Karpas-422 (cell line): ENCODE results near the gene EDN3. TPM values are rescaled to one million over a fixed set of nuclear protein-coding genes. Genes with fewer than 3 reads are reported as not detected.

ENCODE experiments used
- DNase-seq: peaks from one replicate; pipeline ENCODE4 v3.0.0-alpha.2; 2015
- H2AFZ ChIP-seq: fragments of 200-600 bp; sonication (generic); 2 replicates; pipeline ENCODE4 v1.6.1; 2014; ENCODE audit warnings: antibody characterized with exemption, low read length, mixed read lengths
- H3K27ac ChIP-seq: fragments of 200-600 bp; sonication (generic); 2 replicates; pipeline ENCODE4 v1.5.1; 2014; ENCODE audit warnings: mild to moderate bottlenecking, low read length, moderate library complexity
- H3K27me3 ChIP-seq: fragments of 200-600 bp; sonication (generic); 2 replicates; pipeline ENCODE4 v1.6.1; 2014; ENCODE audit warnings: low read length, mixed read lengths
- H3K36me3 ChIP-seq: fragments of 200-600 bp; sonication (generic); 2 replicates; pipeline ENCODE4 v1.6.1; 2014; ENCODE audit warnings: low read length, mixed read lengths; ENCODE audit not compliant: insufficient read depth
- H3K4me1 ChIP-seq: fragments of 200-600 bp; sonication (generic); 2 replicates; pipeline ENCODE4 v1.6.1; 2014; ENCODE audit warnings: mild to moderate bottlenecking, low read length, mixed read lengths
- H3K4me2 ChIP-seq: fragments of 200-600 bp; sonication (generic); 2 replicates; pipeline ENCODE4 v1.6.1; 2014; ENCODE audit warnings: low read length, low read depth, mild to moderate bottlenecking; ENCODE audit not compliant: poor library complexity, severe bottlenecking
- H3K4me3 ChIP-seq: fragments of 200-600 bp; sonication (generic); 2 replicates; pipeline ENCODE4 v1.5.1; 2014; ENCODE audit warnings: mild to moderate bottlenecking, antibody characterized with exemption, low read length, mixed read lengths
- H3K79me2 ChIP-seq: fragments of 200-600 bp; sonication (generic); 2 replicates; pipeline ENCODE4 v1.6.1; 2014; ENCODE audit warnings: mild to moderate bottlenecking, low read length, mixed read lengths
- H3K9ac ChIP-seq: fragments of 200-600 bp; sonication (generic); 2 replicates; pipeline ENCODE4 v1.6.0; 2014; ENCODE audit warnings: low read length
- H3K9me2 ChIP-seq: fragments of 200-600 bp; sonication (generic), shearing (Covaris generic); replicated peaks from 2 replicates; pipeline ENCODE4 v1.6.0; 2014; ENCODE audit warnings: mild to moderate bottlenecking, low read length, moderate library complexity; ENCODE audit not compliant: insufficient read depth
- H3K9me3 ChIP-seq: fragments of 300-700, 200-600 bp; sonication (generic); 2 replicates; pipeline ENCODE4 v1.6.1; 2014; ENCODE audit warnings: low read length, mixed read lengths
- H4K20me1 ChIP-seq: fragments of 200-600 bp; sonication (generic); 2 replicates; pipeline ENCODE4 v1.6.1; 2014; ENCODE audit warnings: mild to moderate bottlenecking, antibody characterized with exemption, low read length, low read depth; ENCODE audit not compliant: insufficient read depth
- total RNA-seq: library from RNA; depleted of rRNA; stranded (reverse); fragments of >200 nt; shearing (Covaris generic); gene quantifications from 2 replicates; pipeline ENCODE4 v1.2.3, GENCODE V29; 2014; ENCODE audit warnings: low replicate concordance

Gene EDN3
- total RNA-seq, 1 experiment from 2014 or later: not detected

GRCh38 chr20:59269411-59270025, 30.9 kb upstream of the EDN3 start:
- Histone ChIP-seq H3K4me3 (peak overlapping the region; percentile 33), H4K20me1 (no peaks in the 10 kb centered on the region), H3K36me3 (no peaks in the 10 kb centered on the region), H3K27ac (peak overlapping the region; percentile 39; the same call in 1 of the 2 replicates), H3K4me1 (peaks cover 34% of the 10 kb centered on the region), H3K9me3 (no peaks in the 10 kb centered on the region), H3K27me3 (no peaks in the 10 kb centered on the region), H3K4me2 (peak overlapping the region; percentile 63), H3K9ac (peak overlapping the region; percentile 21; the same call in 1 of the 2 replicates), H3K9me2 (no peaks in the 10 kb centered on the region), H2AFZ (no peak overlapping the region), H3K79me2 (no peaks in the 10 kb centered on the region)
- DNase-seq: peak; percentile 78

- Histone ChIP-seq H3K4me1 (peaks cover 34% of the 10 kb centered on the region), H3K4me3 (no peak overlapping the region), H3K9ac (no peak overlapping the region), H3K79me2 (no peaks in the 10 kb centered on the region), H3K9me3 (no peaks in the 10 kb centered on the region), H3K27me3 (no peaks in the 10 kb centered on the region), H2AFZ (no peak overlapping the region), H3K36me3 (no peaks in the 10 kb centered on the region), H3K4me2 (peak overlapping the region; percentile 63), H3K27ac (no peak overlapping the region; the same call in 1 of the 2 replicates), H3K9me2 (no peaks in the 10 kb centered on the region), H4K20me1 (no peaks in the 10 kb centered on the region)
- no peak for DNase-seq
These were observed 30.0 kb upstream of the EDN3 start for GRCh38 chr20:59270380-59270779.

- Histone ChIP-seq H4K20me1 (no peaks in the 10 kb centered on the region), H3K9me2 (no peaks in the 10 kb centered on the region), H3K27ac (no peak overlapping the region), H3K27me3 (no peaks in the 10 kb centered on the region), H3K36me3 (no peaks in the 10 kb centered on the region), H3K4me2 (peak overlapping the region; percentile 25), H2AFZ (0 out of 2 replicates have a peak overlapping the region, but pooled peaks have one; percentile 12), H3K4me1 (peaks cover 27% of the 10 kb centered on the region), H3K9me3 (no peaks in the 10 kb centered on the region), H3K4me3 (no peak overlapping the region), H3K79me2 (no peaks in the 10 kb centered on the region), H3K9ac (no peak overlapping the region)
- DNase-seq: no peak
These were observed 26.6 kb upstream of the EDN3 start for GRCh38 chr20:59273739-59274357.

GRCh38 chr20:59276938-59277337, 23.5 kb upstream of the EDN3 start:
- no peak overlapping the region for H3K4me3 ChIP-seq
- H2AFZ ChIP-seq: no peak overlapping the region
- no peaks in the 10 kb centered on the region for H3K9me3 ChIP-seq
- no peak overlapping the region for H3K27ac ChIP-seq
- H3K27me3 ChIP-seq: no peaks in the 10 kb centered on the region
- no peaks in the 10 kb centered on the region for H3K36me3 ChIP-seq
- no peak for DNase-seq
- no peaks in the 10 kb centered on the region for H3K79me2 ChIP-seq
- H3K4me1 ChIP-seq: peaks cover 10% of the 10 kb centered on the region
- H3K9ac ChIP-seq: no peak overlapping the region
- H4K20me1 ChIP-seq: no peaks in the 10 kb centered on the region
- H3K9me2 ChIP-seq: no peaks in the 10 kb centered on the region
- H3K4me2 ChIP-seq: no peak overlapping the region

DNA sequence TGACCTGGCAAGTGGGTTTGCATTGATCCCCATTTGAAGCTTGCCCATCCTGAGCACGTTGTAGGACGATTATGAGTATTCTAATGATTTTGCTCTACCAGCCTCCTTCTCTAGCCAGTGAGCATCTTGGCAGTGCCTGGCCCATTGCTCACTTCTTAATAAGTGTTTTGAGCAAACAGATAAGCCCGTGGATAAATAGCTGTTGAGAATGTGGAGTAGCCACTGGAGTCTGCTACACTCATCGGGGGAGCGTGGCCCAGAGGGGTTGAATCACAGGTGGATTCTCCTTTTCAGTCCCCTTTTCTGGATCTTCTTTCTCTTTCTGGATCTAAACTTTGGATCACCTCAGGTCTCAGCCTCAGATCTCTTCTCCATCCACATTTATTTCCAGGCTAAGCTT, 15.9 kb upstream of the EDN3 start:
- DNase-seq: no peak
- no peak overlapping the region for H2AFZ ChIP-seq
- no peaks in the 10 kb centered on the region for H4K20me1 ChIP-seq
- no peaks in the 10 kb centered on the region for H3K79me2 ChIP-seq
- no peak overlapping the region for H3K4me2 ChIP-seq
- H3K36me3 ChIP-seq: no peaks in the 10 kb centered on the region
- 0 out of 2 replicates have a peak, but pooled peaks cover 4% of the 10 kb centered on the region for H3K27me3 ChIP-seq
- H3K9me3 ChIP-seq: no peaks in the 10 kb centered on the region
- no peak overlapping the region for H3K4me3 ChIP-seq
- H3K9me2 ChIP-seq: no peaks in the 10 kb centered on the region
- H3K27ac ChIP-seq: no peak overlapping the region
- no peak overlapping the region for H3K9ac ChIP-seq
- no peaks in the 10 kb centered on the region for H3K4me1 ChIP-seq

DNA sequence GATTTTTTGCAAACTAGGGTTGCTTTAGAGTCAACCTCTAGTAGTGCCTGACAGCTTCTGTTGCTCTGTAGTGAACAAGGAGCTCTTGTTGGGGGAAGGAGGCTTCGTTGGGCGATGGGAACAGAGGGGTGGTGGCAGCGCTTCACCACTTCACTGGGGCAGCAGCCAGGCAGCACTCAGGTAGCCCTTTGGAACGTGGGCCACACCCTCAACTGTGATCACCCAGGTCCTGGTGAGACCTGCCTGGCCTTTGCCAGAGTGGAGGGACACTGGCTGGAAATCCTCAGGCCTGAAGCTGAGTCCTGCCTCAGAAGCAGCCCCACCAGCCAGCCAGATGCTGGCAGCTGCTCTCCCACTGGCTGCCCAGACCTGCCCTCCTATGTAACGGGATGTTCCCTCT, 10.4 kb upstream of the EDN3 start:
- no peaks in the 10 kb centered on the region for H3K79me2 ChIP-seq
- H3K27ac ChIP-seq: no peak overlapping the region
- H3K4me3 ChIP-seq: no peak overlapping the region
- H2AFZ ChIP-seq: no peak overlapping the region
- H3K9me3 ChIP-seq: no peaks in the 10 kb centered on the region
- H3K9me2 ChIP-seq: no peaks in the 10 kb centered on the region
- no peak for DNase-seq
- no peaks in the 10 kb centered on the region for H3K36me3 ChIP-seq
- no peaks in the 10 kb centered on the region for H3K4me1 ChIP-seq
- no peaks in the 10 kb centered on the region for H4K20me1 ChIP-seq
- H3K4me2 ChIP-seq: no peak overlapping the region
- no peak overlapping the region for H3K9ac ChIP-seq
- H3K27me3 ChIP-seq: 0 out of 2 replicates have a peak, but pooled peaks cover 4% of the 10 kb centered on the region

DNA sequence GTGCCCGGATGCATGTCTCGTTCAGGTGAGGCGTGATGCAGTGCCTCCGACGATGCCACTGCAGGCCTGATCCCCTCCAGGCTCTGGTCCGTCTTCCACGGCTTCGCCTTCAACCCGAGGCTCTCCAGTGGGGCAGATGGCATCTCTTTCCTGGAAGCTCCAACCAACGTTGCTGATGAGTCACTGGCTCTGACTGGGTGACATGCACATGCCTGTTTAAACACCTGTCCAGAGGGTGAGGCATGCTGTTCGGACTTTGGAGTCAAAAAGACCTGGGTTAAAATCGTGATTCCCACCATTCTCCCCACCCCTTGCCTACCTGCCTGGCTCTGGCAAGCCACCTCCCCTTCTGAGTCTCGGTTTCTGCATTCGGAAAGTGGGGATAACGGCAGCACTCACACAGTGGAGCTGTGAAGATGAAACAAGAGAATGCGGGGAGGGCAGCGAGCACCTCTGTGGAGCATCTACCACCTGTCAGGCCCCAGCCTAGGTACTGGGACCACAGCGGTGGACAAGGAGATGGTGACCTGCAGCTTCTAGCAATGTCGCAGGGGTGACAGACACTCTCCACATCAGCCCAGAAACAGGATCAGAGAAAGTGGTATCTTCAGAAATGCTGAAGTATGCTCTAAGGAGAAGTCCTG, 8.5 kb upstream of the EDN3 start:
- Histone ChIP-seq H2AFZ (no peak overlapping the region), H3K9me2 (no peaks in the 10 kb centered on the region), H3K36me3 (no peaks in the 10 kb centered on the region), H3K79me2 (no peaks in the 10 kb centered on the region), H3K4me1 (no peaks in the 10 kb centered on the region), H3K4me3 (no peak overlapping the region), H3K27ac (no peak overlapping the region), H3K9ac (no peak overlapping the region), H3K9me3 (no peaks in the 10 kb centered on the region), H4K20me1 (no peaks in the 10 kb centered on the region; the same call in 1 of the 2 replicates), H3K4me2 (no peak overlapping the region), H3K27me3 (0 out of 2 replicates have a peak, but pooled peaks cover 4% of the 10 kb centered on the region)
- no peak for DNase-seq

GRCh38 chr20:59295531-59295930, 4.9 kb upstream of the EDN3 start:
- Histone ChIP-seq H3K36me3 (no peaks in the 10 kb centered on the region), H3K9me3 (no peaks in the 10 kb centered on the region), H3K79me2 (no peaks in the 10 kb centered on the region), H2AFZ (no peak overlapping the region), H3K4me1 (no peaks in the 10 kb centered on the region), H3K9me2 (no peaks in the 10 kb centered on the region), H4K20me1 (no peaks in the 10 kb centered on the region; the same call in 1 of the 2 replicates), H3K27me3 (no peaks in the 10 kb centered on the region), H3K4me2 (no peak overlapping the region), H3K27ac (no peak overlapping the region), H3K9ac (no peak overlapping the region), H3K4me3 (no peak overlapping the region)
- no peak for DNase-seq
